ENCODE measurements around the gene KPNA4.

GRCh38 chr3:160449636-160450598 lies 115.5 kb downstream of the KPNA4 start, which contains the start of gene TRIM59:
- TF ChIP-seq TOX (CRISPR knock-in tag; IDR thresholded peaks at IDR 0.05; ENCODE audit: borderline replicate concordance) (no peak), ESRRG (CRISPR knock-in tag; IDR thresholded peaks at IDR 0.05) (no peak), CSDC2 (CRISPR knock-in tag; IDR thresholded peaks at IDR 0.05) (no peak), ZFP3 (CRISPR knock-in tag; IDR thresholded peaks at IDR 0.05) (no peak), ARNTL (CRISPR knock-in tag; IDR thresholded peaks at IDR 0.05; ENCODE audit: borderline replicate concordance, low read depth) (no peak), RARB (CRISPR knock-in tag; IDR thresholded peaks at IDR 0.05) (no peak), ZNF70 (CRISPR knock-in tag; IDR thresholded peaks at IDR 0.05) (no peak), ZC3H10 (CRISPR knock-in tag; IDR thresholded peaks at IDR 0.05) (no peak), ZNF565 (CRISPR knock-in tag; conservative IDR thresholded peaks at IDR 0.05; ENCODE audit: low read depth) (no peak), PATZ1 (CRISPR knock-in tag; IDR thresholded peaks at IDR 0.05; ENCODE audit: borderline replicate concordance) (no peak), CSRNP3 (CRISPR knock-in tag; IDR thresholded peaks at IDR 0.05) (no peak)

All from SK-N-SH treated with all-trans-retinoic acid at 6 μM for 48 hours (cell line).